IPS-20b (cell line): ENCODE data around the gene KIF1A.

ENCODE experiments used
- H3K27ac ChIP-seq: one replicate; pipeline ENCODE4 v1.5.1; 2013; ENCODE audit warnings: low read length
- H3K27me3 ChIP-seq: 2 replicates; pipeline ENCODE4 v1.6.1; 2013; ENCODE audit warnings: mild to moderate bottlenecking, low read length, inconsistent platforms; ENCODE audit not compliant: insufficient read depth
- H3K36me3 ChIP-seq: 2 replicates; pipeline ENCODE4 v1.6.1; 2013; ENCODE audit warnings: low read depth, mild to moderate bottlenecking, inconsistent platforms, low read length, moderate library complexity; ENCODE audit not compliant: insufficient read depth
- H3K4me1 ChIP-seq: 2 replicates; pipeline ENCODE4 v1.6.1; 2013; ENCODE audit warnings: mild to moderate bottlenecking, control low read depth, inconsistent platforms, low read length, moderate library complexity; ENCODE audit not compliant: insufficient read depth
- H3K4me3 ChIP-seq: 2 replicates; pipeline ENCODE4 v1.5.1; 2013; ENCODE audit warnings: mild to moderate bottlenecking, low read length, inconsistent platforms
- H3K9ac ChIP-seq: 2 replicates; pipeline ENCODE4 v1.6.1; 2013; ENCODE audit warnings: low read depth, mild to moderate bottlenecking, inconsistent platforms, low read length, moderate library complexity
- H3K9me3 ChIP-seq: 2 replicates; pipeline ENCODE4 v1.6.1; 2013; ENCODE audit warnings: mild to moderate bottlenecking, low read depth, low read length, inconsistent platforms; ENCODE audit not compliant: insufficient read depth

The KIF1A gene, protein sequence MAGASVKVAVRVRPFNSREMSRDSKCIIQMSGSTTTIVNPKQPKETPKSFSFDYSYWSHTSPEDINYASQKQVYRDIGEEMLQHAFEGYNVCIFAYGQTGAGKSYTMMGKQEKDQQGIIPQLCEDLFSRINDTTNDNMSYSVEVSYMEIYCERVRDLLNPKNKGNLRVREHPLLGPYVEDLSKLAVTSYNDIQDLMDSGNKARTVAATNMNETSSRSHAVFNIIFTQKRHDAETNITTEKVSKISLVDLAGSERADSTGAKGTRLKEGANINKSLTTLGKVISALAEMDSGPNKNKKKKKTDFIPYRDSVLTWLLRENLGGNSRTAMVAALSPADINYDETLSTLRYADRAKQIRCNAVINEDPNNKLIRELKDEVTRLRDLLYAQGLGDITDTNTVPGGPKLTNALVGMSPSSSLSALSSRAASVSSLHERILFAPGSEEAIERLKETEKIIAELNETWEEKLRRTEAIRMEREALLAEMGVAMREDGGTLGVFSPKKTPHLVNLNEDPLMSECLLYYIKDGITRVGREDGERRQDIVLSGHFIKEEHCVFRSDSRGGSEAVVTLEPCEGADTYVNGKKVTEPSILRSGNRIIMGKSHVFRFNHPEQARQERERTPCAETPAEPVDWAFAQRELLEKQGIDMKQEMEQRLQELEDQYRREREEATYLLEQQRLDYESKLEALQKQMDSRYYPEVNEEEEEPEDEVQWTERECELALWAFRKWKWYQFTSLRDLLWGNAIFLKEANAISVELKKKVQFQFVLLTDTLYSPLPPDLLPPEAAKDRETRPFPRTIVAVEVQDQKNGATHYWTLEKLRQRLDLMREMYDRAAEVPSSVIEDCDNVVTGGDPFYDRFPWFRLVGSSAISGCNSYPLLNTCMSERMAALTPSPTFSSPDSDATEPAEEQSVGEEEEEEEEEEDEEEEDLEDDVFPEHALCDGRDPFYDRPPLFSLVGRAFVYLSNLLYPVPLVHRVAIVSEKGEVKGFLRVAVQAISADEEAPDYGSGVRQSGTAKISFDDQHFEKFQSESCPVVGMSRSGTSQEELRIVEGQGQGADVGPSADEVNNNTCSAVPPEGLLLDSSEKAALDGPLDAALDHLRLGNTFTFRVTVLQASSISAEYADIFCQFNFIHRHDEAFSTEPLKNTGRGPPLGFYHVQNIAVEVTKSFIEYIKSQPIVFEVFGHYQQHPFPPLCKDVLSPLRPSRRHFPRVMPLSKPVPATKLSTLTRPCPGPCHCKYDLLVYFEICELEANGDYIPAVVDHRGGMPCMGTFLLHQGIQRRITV (N-terminal part only)

DNA sequence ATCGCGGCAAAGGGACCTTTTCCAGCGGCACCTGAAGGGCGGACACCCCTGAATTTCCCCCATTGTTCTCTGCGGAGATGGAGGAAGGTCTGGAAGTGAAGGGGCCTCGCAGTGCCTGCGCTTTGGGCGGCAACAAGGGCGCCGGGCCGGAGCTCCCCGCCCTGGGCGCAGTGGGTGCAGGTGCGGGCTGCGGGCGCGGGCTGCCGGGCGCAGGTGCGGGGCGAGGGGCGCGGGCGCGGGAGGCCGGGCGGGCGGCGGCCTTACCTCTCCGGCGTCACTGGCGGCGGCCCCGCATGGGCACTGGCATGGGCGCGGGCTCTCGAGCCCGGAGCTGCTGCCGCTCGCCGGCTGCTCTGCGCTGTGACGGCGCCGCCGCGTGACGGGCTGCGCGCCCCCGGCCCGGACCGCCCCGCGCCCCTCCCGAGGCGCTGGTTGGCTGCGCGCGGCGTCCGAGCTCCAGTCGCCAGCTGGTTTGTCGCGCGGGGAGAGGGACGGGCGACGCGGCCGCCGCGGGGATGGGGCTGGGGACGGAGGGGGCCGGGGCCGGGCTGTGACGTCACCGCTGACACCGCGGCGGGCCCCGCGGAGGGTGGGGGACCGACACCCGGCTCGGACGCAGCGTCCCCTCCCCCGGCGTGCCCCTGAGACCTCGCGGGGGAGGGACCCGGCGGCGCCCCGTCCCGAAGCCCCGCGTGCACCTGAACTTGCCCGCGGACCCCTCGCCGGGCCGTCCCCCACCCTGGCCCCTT lies at the start of gene KIF1A:
Gene KIF1A (minus strand): TSS at position 362 of the 749 bp plus-strand sequence. CDS start 22,467 bp downstream, outside the sequence.
- Histone ChIP-seq H3K9ac (peak within 1 kb of the TSS; percentile 88; the same call in 1 of the 2 replicates), H3K36me3 (peaks cover 15% of the 10 kb centered on the region), H3K4me3 (peak within 1 kb of the TSS; percentile 83), H3K4me1 (peaks cover 14% of the 10 kb centered on the region; the same call in 1 of the 2 replicates), H3K9me3 (no peaks in the 10 kb centered on the region), H3K27ac (peak within 1 kb of the TSS; percentile 71), H3K27me3 (peaks cover 49% of the 10 kb centered on the region)

DNA sequence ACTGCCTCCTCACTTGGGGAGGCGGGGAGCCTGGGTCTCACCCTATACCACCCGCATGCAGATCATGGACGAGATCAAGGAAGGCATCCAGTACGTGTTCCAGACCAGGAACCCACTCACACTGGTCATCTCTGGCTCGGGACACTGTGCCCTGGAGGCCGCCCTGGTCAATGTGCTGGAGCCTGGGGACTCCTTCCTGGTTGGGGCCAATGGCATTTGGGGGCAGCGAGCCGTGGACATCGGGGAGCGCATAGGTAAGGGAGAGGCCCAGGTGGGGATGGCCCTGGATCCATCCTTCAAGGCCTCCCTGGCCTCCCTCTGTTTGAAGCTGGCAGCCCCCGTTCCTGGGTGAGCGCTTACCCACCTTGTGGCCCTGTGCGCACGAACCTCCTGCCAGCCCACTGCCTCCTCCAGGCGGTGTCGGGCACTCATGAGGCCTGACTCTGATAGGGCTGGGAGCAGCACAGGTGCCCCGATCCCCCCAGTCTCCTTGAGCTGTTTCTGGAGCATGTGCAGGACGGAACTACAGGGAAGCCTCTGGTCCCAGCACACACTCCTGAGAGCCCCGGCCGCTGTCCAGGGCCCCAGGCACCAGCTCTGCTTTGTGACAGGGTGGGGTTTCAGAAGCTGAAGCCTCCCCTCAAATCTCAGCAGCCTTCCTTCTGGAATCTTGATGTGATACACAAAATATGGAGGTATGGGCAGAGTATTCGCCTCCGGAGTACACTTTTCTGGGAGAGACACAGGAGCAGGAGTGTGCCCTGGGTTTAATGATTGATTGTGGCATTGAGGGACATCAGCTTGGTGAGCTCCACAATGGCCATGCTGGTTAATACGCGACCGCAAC lies 49.3 kb upstream of the KIF1A start:
- Histone ChIP-seq H3K27ac (no peak overlapping the region), H3K9me3 (no peaks in the 10 kb centered on the region), H3K27me3 (no peaks in the 10 kb centered on the region), H3K36me3 (no peaks in the 10 kb centered on the region), H3K4me1 (no peaks in the 10 kb centered on the region), H3K9ac (no peak overlapping the region), H3K4me3 (no peak overlapping the region)

DNA sequence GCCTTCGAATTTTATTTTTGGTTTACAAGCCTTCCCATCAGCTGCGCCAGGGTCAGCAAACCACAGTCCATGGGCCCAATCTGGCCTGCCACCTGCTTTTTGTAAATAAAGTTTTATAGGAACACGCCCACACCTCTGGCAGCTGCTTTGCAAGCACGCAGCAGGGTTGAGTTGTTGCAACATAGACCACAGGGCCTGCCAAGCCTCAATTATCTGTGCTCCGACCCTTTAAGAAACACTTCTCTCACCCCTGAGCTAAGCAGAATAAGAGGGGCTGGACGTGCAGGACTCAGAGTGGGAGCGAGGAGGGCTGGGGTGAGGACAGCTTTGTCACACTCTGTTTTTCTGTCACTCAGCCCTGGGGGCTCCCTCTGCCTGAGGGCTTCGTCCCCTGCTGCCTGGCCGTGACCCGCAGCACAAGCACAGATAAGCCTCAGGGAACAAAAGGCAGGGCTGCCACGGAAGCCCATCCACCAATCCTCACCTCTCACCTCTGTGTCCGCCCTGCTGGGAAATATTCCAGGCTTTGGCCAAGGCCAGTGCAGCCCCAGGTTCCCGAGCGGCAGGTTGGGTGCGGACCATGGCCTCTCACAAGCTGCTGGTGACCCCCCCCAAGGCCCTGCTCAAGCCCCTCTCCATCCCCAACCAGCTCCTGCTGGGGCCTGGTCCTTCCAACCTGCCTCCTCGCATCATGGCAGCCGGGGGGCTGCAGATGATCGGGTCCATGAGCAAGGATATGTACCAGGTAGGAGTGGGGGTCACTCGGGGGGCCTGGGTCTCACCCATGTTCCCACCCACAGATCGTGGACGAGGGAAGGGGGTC lies 48.5 kb upstream of the KIF1A start, which contains the start of gene AGXT:
Gene AGXT (plus strand): TSS at position 539 of the 823 bp plus-strand sequence. CDS start 42 bp downstream, at position 581.
- H3K4me3 ChIP-seq: no peak within 1 kb of the TSS
- H3K9me3 ChIP-seq: no peaks in the 10 kb centered on the region
- H3K4me1 ChIP-seq: no peaks in the 10 kb centered on the region
- no peaks in the 10 kb centered on the region for H3K36me3 ChIP-seq
- no peak within 1 kb of the TSS for H3K27ac ChIP-seq
- no peak within 1 kb of the TSS for H3K9ac ChIP-seq
- H3K27me3 ChIP-seq: no peaks in the 10 kb centered on the region

DNA sequence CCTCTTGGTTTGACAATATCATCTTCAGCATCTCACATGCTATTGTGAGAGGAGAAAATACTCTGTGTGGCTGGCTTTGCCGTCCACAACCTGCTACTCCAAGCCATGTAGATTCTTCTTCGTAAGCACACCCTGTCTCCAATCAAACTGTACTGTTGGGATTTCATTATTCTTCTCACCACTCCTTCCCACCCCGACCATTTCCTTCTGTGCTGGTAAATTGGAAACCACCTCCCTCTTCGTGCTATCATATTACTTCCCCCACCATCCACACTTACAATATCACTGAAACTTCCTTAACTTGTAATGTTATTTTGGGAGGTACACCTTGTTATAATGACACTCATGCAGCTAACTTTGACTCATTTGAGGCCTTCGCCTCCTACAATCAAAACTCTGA lies 45.4 kb upstream of the KIF1A start:
- no peak overlapping the region for H3K4me3 ChIP-seq
- no peaks in the 10 kb centered on the region for H3K9me3 ChIP-seq
- no peak overlapping the region for H3K27ac ChIP-seq
- H3K4me1 ChIP-seq: no peaks in the 10 kb centered on the region
- H3K9ac ChIP-seq: no peak overlapping the region
- H3K27me3 ChIP-seq: no peaks in the 10 kb centered on the region
- no peaks in the 10 kb centered on the region for H3K36me3 ChIP-seq

DNA sequence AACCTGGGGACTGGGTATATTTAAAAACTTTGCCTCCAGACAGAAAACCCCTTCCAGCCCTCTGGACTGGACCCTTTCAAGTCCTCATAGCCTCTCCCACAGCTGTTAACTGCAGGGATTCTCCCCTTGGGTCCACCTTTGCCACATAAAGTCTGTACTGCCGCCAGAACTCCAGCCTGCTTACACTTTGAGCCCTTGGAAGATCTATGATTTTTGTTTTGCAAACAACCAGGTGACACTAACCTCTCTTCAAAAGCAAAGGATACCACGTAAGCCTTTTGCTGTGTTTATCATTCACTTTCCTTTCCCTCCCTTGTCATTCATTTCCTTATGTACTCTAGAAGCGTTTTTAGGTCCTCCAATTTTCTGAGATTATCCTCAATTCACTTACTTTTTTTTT lies 44.5 kb upstream of the KIF1A start:
- H3K4me3 ChIP-seq: no peak overlapping the region
- H3K36me3 ChIP-seq: no peaks in the 10 kb centered on the region
- no peaks in the 10 kb centered on the region for H3K9me3 ChIP-seq
- no peak overlapping the region for H3K9ac ChIP-seq
- H3K27ac ChIP-seq: no peak overlapping the region
- no peaks in the 10 kb centered on the region for H3K27me3 ChIP-seq
- H3K4me1 ChIP-seq: no peaks in the 10 kb centered on the region

DNA sequence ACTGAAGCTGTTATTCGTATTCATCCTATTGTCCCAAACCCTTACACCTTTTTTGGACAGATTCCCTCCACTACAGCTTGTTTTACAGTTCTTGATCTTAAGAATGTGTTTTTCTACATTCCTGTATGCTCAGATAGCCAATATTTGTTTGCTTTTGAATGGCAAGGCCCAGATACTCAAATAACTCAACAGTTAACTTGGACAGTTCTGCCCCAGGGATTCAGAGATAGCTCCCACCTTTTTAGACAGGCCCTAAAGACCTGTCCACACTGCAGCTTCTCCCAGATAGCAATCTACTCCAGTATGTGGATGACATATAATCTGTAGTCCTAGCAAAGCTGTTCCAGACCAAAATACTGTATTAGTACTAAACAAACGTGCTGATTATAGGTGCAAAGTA lies 41.5 kb upstream of the KIF1A start:
- H3K27ac ChIP-seq: no peak overlapping the region
- H3K9me3 ChIP-seq: no peaks in the 10 kb centered on the region
- H3K9ac ChIP-seq: no peak overlapping the region
- H3K4me1 ChIP-seq: no peaks in the 10 kb centered on the region
- H3K27me3 ChIP-seq: no peaks in the 10 kb centered on the region
- H3K4me3 ChIP-seq: no peak overlapping the region
- no peaks in the 10 kb centered on the region for H3K36me3 ChIP-seq

DNA sequence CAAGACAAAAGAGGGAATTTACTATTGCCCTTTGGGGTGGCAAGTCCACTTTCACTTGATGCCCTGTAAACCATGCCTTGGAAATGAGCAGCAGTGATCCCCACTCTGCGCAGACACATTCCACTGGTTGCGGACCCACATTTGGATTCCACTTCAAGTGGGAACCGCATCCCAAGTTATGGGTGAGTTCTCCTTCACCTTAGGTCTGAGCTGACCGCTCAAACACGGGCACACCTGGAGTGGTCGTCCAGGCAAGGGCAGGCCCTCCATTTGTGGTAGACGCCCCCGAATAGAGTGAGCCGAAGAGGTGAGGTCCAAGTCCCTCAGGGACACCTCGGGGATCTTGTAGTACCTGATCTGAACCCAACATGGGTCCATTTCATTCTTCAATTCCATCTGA lies 38.9 kb upstream of the KIF1A start:
- Histone ChIP-seq H3K4me3 (no peak overlapping the region), H3K27ac (no peak overlapping the region), H3K9me3 (no peaks in the 10 kb centered on the region), H3K9ac (no peak overlapping the region), H3K36me3 (no peaks in the 10 kb centered on the region), H3K27me3 (no peaks in the 10 kb centered on the region), H3K4me1 (no peaks in the 10 kb centered on the region)

DNA sequence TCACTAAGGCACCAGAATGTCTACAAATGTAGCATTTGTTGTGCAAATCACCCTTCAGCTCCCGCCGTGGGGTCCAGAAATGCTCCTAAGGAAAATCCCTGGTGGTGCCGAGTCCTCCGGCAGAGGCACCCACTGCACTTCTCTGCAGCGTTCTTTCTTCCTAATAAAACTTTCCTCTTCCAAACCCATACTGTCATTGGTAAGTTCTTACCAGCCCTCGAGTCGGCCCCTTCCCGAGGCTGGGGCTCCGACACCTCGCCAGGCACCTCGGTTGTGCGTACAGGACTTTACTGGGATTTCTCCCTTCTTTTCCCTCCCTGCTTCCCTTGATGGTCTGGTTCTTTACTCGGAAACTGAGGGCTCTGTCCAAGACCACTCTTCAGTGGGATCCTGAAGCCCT lies 38.3 kb upstream of the KIF1A start:
- no peaks in the 10 kb centered on the region for H3K36me3 ChIP-seq
- H3K9me3 ChIP-seq: no peaks in the 10 kb centered on the region
- no peaks in the 10 kb centered on the region for H3K27me3 ChIP-seq
- H3K27ac ChIP-seq: no peak overlapping the region
- no peaks in the 10 kb centered on the region for H3K4me1 ChIP-seq
- no peak overlapping the region for H3K9ac ChIP-seq
- no peak overlapping the region for H3K4me3 ChIP-seq

DNA sequence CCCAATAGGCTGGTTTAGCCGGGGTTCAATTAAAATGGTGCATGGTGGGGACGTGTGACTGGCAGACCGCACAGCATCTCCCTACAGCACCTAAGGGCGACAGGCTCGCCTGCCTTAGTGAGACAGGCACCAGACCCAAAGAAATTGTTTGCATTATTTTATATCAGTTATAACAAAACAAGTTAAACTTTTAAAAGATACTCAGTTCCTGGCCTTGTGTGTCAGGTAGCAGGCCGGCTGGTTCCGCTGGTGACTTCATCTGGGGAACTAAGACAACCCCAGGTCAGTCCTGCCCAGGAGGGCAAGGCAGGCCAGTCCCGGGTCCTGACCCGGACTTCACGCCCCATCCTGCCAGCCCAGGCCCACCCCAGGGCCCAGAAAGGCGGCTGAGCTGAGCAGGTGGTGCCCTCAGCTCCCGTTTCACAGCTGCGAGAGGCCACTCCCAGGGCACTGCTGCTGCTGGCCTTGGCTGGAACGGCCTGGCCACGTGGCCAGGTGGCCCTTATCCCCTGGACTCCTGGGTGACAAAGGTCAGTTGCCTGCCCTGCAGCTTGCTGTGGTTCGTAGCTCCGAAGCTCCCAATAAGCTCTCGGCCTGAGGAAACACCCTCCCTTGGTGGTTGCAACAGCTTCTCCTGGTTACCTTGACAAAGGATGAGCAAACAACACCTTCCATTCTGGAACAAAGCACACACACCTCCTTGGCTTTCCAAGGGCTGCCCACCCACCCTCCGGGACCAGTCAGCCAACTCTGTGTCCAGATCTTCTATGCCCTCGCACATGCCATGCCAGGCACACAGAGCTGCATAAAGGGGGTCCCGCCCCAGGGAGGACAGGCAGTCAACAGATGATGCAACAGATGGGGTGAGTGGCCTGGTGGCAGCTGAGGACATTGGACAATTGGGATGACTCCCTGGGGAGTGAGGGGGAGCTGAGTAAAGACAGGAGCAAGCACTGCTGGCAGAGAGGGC lies 37.3 kb upstream of the KIF1A start:
- H3K4me1 ChIP-seq: no peaks in the 10 kb centered on the region
- no peaks in the 10 kb centered on the region for H3K9me3 ChIP-seq
- H3K9ac ChIP-seq: no peak overlapping the region
- no peaks in the 10 kb centered on the region for H3K36me3 ChIP-seq
- no peaks in the 10 kb centered on the region for H3K27me3 ChIP-seq
- H3K4me3 ChIP-seq: no peak overlapping the region
- H3K27ac ChIP-seq: no peak overlapping the region
